ENCODE measurements around the gene CAP1. TPM values are rescaled to one million over a fixed set of nuclear protein-coding genes. Genes with fewer than 3 reads are reported as not detected.
"Not testable (repeated sequence)": the region's sequence is repeated elsewhere in the genome, so short reads cannot be mapped to it uniquely, and the experiment has no call there.

CAP1 gene
- total RNA-seq, 1 donor from 2014 or later = 828 TPM

DNA sequence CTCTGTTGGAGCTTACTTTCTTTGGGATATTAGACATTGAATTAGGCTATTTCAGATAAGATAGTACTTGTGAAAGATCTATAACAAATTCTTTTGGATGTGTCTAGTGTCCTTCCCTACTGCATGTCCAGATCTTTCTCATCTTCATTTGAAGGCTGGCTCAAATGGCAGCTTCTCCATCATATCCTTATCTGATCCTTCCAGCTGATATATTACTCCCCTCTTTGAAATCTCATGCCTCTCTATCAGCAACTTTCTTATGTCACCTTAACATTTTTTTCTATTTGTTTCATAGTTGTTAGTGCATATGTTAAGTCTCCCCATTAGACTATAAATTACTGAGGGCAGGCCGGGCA, 17.5 kb downstream of the CAP1 start:
- intact Hi-C loops (cut with micrococcal nuclease) = no loop called here

DNA sequence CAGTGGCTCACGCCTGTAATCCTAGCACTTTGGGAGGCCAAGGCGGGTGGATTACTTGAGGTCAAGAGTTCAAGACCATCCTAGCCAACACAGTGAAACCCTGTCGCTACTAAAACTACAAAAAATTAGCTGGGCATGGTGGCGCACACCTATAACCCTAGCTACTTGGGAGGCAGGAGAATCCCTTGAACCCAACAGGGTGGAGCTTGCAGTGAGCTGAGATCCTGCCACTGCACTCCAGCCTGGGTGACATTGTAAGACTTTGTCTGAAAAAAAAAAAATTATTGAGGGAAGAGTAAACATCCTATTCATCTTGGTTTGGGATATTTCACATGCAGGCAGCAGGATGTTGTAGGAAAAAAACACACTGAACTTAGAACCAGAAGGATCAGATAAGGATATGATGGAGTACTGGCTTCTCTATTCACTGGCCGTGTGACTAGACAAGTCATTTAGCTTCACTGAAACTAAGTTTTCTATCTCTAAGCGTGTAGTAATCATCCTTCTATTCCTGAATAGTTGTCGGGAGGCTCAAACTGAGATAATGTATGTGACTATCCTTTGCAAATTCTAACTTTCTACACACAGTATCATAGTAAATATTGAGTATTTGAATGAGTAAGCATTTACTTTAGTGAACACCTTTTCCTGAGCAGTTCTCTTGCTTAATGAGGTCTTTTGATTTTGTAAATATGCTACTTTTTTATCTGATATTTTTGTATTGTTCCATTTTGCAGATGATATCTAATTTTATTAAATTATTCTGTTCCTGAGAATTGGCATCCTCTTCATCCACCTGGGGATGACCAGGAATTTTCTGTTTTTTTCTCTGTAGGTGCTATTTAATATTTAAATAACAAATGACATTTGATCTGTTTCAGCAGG, 18.2 kb downstream of the CAP1 start:
- intact Hi-C loops (cut with micrococcal nuclease) = loop anchor here (1.0 kb wide), 1 partner anchor 18 kb away; the partner anchor contains the start of gene CAP1

DNA sequence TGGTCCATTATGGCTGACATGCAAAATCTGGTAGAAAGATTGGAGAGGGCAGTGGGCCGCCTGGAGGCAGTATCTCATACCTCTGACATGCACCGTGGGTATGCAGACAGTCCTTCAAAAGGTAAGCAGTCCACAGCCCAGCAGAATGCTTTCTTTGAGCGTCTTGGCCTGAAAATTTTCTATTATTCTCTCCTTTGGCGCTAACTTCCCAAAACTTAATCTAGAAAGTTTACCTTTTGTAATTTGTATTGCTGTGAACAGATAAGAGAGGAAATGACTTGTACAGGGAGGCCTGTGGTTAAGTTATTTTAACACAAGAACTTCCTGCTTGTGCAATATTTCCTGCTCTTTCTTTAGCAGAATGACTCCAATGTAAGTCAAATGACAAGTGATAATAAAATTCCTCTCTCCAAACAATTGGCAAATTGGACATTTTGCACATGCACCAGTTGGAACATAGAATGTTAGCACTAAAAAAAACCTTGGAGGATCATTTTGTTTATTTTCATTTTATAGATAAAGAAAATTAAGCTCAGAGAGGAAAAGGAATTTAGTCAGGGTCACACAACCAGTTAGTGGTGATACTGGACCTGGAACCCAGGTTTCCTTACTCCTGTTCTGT, 18.9 kb downstream of the CAP1 start:
- intact Hi-C loops (cut with micrococcal nuclease) = loop anchor here (1.0 kb wide), 1 partner anchor 19 kb away; the partner anchor contains the start of gene CAP1

DNA sequence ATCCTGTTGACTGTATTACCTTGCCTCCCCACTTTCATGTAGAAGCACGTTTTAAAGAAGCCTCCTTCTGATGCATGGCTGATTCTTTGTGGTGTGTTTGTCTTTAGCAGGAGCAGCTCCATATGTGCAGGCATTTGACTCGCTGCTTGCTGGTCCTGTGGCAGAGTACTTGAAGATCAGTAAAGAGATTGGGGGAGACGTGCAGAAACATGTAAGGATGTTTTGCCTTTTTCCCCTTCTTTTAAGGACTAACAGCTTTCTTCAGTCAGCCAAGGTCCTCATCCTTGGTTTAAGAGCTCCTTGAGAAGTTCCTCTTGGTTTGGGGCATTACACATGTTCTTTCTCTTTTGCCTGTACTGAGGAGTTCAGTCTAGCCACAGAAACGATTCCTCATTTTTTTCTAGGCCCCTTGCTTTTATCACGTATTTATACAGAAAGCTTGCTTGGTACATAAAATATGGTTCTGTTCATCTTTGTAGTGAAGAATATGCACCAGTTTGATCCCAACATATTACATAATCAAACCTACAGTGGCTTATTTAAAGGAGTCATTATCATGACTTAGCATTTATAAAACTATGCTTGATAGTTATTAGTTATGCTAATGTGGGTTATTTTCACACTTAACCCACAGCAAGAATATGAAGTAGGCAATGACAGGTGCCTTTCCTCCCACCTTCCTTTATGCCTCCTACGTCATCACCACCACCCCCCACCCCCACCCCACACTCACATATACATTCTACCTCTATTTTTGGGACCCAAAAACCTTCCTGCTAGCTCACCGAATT, 19.6 kb downstream of the CAP1 start:
- intact Hi-C loops (cut with micrococcal nuclease) = loop anchor here (1.0 kb wide), 1 partner anchor 20 kb away; the partner anchor contains the start of gene CAP1

DNA sequence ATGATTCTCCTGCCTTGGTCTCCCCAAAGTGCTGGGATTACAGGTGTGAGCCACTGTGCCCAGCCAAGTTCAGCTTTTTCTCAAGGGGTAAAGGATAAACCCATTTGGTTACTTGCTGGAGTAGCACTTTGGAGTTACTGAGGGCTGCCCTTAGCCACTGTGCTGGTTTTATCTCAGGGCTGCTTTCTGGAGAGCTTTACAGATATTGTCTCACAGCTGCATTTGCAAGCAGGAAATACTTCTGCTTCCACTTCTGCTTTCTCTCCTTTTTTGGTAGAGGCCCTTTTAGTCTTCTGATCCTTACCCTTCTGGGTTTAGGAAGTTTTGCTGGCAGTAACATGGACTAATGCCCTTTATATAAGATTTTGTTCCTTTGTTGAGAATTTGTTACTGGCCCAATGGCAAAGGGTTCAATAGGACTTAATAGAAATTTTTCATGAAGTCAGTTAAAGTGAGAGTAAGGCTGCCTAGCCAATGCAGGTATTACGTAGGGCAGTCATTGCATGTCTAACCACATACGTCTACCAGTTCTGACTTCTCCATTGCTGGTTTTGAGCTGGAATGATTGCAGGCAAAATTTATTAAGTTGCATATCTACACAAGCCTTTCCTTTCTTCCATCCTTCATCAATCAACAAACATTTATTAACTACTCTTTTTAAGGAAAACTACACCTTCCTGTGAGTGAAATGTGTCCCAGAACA, 24.4 kb downstream of the CAP1 start:
- intact Hi-C loops (cut with micrococcal nuclease) = no loop called here

DNA sequence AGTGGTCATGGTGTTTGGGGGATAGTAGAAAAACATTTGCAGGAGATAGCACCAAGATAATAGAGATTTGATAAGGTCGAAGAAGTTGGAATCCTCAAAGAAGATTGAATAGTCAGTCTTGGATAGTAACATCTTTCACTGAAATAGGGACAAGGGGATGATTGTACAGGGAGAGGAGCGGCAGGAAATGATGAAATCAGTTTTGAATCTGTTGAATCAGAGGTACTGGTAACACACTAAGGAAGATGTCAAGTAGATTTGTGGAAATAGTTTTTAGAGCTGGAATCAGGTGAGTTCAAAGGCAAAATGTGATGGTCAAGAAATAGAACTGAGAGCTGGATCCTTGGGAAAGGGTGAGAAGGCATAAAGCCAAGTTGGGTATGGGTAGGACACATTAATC, 26.5 kb downstream of the CAP1 start:
- intact Hi-C loops (cut with micrococcal nuclease) = no loop called here

DNA sequence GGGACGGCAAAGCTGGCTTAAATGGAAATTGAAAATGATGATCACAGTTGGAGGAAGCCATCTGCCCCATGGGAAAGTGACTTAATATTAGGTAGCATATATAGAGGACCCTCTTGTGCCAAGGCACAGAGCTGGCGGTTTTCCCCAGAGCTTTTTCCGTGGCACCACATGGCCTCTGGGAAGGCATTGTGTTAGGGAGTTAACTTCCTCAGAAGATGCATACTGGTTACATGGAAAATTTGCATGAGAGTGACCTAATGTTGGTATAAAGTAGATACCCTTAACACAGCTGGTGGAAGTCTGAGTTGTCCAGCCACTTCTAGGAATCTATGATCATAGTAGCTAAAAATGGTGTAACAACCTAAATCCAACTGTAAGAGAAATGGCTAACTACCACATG, 27.3 kb downstream of the CAP1 start:
- intact Hi-C loops (cut with micrococcal nuclease) = no loop called here

DNA sequence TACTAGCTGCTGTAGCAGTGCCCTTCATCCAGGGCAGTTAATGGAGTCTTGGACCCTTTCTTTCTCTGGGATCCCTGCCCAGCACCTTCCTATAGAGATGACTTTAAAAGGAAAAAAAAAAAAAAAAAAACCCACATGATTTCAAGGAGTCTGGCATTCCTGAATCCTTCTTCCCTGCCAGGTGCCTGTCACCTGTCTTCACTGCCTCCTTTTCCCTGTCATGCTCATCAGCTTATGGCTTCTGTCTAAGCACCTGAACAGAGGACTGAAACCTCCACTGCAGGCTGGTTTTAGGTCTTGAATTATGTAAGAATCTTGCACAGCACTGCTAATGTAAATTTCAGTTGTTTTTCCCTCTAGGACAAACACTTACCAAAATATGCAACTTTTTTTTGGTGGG, 31.6 kb downstream of the CAP1 start:
- intact Hi-C loops (cut with micrococcal nuclease) = no loop called here

DNA sequence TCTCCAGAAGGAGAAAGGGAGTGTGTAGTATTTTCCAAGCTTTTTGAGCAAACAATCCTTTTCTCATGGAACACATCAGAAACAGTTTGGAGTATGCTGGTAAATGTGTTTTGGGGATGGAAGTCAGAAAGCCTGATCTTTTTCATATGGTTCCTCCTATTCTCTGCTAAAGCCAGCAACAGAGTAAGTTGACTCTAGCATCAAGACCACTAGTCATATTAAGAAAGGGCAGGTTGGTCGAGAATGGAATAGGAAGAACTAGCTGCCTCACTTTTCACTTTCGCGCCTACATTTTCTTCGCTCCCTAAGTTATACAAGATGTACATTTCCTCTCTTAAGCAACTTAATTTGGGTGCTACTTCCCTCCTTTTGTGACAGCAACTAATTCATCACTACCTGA, 32.5 kb downstream of the CAP1 start:
- intact Hi-C loops (cut with micrococcal nuclease) = no loop called here

DNA sequence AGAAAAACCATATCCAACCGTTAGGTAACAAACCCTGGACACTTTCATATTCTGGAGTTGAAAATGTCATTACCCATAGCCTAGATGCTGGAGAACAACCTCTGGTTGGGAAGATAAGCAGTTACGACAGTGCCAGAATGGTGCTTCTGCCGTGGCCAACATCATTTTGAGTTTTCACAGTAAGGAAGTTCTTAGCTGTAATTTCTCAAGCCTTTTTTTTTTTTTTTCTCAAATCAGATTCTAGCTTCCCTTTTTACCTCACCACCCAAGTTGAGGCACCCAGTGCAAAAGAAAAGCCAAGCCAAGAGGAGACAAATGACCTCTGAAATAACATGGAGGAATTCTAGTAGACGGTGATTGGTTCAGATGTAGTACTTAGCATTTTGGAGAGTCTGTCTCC, 34.7 kb downstream of the CAP1 start:
- intact Hi-C loops (cut with micrococcal nuclease) = no loop called here

DNA sequence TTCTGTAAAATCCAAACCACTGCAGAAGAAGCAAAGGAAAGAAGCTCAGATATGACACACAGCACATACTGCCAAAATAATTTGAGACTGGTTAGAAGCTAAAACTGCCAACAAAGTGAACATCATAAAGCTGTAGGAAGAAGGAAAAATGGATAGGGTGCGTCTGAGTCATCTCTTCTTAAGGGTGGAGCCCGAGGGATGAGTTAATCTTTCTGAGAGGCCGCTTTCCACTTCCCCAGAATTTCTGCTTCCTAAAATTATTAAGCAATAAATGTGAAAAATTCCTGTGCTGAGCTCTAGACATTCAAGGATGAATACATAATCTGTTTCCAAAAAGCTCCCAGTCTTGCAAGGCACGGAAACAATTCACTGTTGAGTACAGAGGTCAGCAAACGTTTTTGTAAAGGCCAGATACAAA, 36.4 kb downstream of the CAP1 start:
- intact Hi-C loops (cut with micrococcal nuclease) = no loop called here

DNA sequence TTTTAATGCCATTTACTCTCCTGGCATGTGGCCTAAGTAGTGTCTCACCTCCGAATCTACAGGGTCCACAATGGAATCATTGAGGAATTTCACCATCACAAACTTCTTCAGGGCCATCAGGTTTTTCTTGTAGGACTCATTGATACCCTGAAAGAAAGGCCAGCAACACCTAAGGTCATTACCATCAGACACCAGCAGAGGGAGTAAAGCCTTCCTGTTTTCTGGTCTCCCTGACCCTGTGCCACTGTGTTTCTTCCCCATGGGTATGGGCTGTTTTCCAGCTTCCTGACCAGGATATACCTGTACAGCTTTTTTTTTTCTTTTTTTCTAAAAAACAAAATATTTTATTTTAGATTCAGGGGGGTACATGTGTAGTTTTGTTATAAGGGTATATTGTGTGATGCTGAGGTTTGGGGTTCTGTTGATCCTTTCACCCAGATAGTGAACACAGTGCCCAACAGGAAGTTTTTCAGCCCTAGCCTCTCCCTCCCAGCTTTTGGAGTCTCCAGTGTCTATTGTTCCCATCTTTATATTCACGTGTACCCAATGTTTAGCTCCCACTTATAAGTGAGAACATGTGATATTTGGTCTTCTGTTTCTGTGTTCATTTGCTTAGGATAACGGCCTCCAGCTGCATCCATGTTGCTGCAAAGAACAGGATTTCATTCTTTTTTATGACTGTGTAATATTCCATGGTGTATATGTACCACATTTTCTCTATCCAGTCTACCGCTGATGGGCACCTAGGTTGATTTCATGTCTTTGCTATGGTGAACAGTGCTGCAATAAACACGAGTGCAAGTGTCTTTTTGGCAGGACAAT, 38.2 kb downstream of the CAP1 start:
- intact Hi-C loops (cut with micrococcal nuclease) = loop anchor here (2.0 kb wide), 1 partner anchor 260 kb away; no protein-coding TSS in a partner anchor

DNA sequence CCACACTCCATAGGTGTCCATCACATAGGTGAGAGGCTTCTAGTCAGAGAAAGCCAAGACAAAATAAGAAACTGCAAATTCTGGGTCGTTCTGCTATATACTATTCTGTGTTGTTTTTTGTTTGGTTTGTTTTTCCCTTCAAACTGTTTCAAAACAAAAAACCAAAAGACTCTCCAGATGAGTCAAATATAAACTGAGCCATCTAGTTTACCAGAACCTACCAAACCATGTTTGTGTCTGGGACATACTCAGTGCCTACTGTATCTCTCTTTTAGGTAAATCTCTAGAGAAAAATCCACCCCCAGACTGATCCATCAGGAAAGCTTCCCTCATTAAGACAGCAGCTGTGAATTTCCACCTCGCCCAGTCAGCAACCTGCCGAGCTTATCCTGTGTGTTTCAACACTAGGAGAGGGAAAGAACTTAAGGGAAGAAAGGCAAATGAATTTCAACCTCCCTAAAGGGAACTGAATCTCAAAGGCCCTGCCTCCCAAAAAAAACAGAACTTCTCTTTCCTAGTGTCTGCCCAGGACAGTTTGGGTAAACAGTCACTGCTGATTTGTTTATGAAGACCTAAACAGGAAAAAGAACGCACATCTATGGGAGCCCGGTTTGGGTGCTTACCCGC, 39.4 kb downstream of the CAP1 start:
- intact Hi-C loops (cut with micrococcal nuclease) = loop anchor here (2.0 kb wide), 1 partner anchor 259 kb away; no protein-coding TSS in a partner anchor

DNA sequence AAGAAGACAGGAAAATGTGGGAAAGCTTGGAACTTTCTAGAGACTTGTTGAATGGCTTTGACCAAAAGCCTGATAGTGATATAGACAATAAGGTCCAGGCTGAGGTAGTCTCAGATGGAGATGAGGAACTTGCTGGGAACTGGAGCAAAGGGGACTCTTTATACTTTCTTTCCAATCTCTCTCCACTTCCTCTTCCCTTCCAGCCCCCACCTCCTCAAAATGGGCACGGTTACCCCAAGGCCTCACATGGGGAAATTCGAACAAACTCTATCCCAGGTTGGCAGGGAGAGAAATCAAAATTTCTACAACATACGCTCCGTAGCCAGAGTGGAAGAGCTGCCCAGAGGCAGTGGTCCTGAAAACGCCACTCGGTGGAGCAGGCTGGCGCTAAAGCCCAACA, 41.3 kb downstream of the CAP1 start:
- intact Hi-C loops (cut with micrococcal nuclease) = no loop called here

DNA sequence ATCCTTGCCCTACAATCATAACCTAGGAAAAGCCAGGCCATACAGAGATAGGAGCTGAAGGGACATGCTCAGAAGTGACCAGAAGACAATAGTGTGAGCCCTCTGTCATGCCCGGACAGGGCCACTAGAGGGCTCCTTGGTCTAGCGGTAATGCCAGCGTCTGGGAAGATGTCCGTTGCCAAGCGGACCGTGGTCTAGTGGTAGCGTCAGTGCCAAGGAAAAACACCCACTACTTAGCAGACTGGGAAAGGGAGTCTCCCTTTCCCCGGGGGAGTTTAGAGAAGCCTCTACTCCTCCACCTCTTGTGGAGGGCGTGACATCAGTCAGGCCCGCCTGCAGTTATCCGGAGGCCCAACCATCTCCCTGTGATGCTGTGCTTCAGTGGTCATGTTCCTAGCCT, 44.2 kb downstream of the CAP1 start:
- intact Hi-C loops (cut with micrococcal nuclease) = not testable (repeated sequence)

DNA sequence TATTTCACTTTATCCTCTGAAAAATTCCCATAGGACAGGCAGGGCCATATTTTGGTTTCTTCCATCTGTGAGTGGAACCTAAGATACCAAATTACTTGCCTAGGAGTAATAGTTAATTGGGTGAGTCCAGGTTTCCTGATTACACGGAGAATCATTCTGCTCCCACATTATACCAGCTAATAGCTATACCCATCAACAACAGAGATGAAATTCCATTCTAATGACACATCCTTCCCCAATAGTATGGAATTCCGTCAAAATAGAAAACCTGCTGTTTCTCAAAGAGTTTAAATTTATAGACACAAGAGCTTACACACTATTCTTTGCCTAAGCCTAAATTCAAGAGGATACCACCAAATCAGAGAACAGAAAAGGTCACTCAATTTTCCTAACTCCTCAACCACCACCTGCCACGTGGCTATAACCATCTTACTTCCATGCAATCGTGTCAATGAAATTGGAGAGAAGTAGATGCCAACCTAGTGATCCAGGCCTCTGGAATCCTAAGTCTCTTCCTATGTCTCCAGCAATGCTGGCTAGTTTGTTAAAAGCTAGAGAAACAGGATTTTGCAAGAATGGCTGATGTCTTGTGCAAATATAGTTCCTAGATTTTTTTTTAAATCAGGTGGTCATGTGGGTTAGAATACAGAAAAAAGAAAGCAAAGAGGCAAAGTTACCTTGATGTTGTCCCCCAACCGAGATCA, 50.3 kb downstream of the CAP1 start:
- intact Hi-C loops (cut with micrococcal nuclease) = no loop called here

DNA sequence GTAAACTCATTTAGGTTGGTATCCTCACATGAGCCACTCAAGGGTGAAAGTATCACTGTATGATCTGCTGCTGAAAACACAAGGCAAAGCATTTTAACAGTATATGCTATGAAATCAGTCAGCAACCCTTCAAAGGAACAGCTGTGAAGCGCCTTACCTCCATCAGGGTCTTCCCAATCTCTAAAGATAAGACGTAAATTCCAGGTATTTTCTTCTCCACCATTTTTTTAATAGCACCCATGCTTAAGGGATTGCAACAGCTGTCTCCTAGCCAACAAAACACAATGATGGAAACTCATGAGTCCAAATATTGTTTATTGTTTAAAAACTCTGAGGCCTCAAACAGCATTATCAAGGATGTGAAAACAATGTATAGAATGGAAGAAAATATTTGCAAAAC, 51.7 kb downstream of the CAP1 start:
- intact Hi-C loops (cut with micrococcal nuclease) = no loop called here

DNA sequence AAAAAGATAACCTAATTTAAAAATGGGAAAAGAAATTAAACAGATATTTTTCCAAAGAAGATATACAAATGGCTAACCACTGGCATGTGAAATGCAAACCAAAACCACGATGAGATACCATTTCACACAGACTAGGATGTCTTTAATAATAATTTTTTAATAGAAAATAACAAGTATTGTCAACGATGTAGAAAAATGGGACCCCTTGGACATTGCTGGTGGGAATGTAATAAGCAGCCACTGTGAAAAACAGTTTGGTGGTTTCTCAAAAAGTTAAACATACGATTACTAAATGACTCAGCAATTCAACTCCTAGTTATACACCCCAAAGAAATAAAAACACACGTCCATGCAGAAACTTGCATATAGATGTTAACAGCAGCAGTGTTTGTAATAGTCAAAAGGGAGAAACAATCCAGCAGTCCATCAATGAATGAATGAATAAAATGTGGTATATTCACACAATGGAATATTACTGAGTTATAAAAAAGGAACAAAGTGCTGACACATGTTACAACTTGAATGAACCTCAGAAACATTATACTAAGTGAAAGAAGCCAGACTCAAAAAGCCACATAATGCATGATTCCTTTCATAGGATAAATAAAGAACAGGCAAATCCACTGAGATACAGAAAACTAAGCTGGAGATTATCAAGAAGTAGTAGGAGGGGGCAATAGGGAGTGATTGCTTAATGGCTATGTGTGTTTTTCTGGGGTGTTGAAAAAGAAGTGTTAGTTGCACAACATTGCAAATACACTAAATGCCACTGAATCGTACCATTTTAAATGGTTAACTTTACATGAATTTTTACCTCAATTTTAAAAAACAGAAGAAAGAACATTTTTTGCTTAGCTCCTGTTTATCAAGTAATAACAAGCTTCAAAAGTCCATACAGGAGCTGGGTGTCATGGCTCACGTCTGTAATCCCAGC, 52.4 kb downstream of the CAP1 start:
- intact Hi-C loops (cut with micrococcal nuclease) = no loop called here
